Stimulated activated CD8-positive, alpha-beta memory T cell treated with anti-CD3 and anti-CD28 coated beads, Interleukin-4, amount 100 ng/mL, for 4 hours (primary cell): ENCODE results near the gene MCAM.

ENCODE experiments used
- DNase-seq, 2 donors: peaks; one replicate each; pipeline ENCODE4 v3.0.0-alpha.2; 2020; ENCODE audit warnings: low read depth in 2 of 2, low spot score in 1 of 2

The MCAM gene

DNA sequence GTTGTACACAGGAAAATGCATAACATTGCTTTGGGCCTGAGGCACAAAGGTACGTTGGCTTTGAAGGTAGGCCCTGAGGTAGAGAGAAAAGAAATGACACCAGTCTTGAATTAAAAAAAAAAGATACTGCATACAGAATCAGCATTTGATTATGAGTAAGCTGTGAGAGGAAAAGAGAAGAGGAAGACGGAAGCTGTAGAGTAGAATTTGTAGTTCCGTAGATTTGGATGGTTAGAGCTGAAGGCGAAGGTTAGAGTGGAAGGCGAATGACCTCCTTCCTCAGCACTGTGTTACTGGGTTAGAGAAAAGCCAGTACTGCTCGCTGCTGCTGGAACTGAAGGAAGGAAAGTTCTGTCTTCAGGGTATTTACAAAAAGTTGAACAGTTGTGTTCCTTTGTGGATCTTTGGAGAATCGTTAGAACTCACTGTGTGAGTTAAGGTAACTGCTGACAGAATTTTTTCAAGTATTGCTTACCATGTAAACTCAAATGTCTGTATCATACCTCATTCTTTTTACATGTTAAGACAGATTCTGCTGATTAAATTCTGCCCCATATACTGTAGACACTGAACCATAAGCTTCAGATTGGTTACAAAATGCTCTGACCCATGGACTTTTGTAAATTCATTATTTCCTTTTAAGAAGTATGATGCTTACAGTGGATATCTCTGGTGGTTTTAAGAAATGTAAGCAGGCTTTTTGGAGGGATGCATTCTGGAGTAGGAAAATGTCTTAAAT lies 50.2 kb downstream of the MCAM start:
- no peak for DNase-seq

DNA sequence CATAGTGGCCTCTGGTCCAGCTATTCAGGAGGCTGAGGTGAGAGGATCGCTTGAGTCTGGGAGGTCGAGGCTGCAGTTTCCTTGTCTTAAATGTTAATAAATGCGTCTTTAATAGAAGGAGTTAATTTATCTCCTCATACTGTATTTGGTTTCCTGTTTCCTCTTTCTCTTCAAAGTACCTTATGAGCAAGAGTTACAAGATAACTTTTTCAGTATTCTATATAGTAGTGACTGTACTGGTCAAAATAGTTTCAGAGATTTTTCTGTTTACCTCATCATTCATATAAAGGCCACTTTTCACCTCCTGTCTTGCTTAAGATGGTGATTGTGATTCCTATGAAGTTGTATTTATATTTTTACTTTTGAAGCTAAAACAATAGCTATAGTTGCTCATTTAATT lies 50.9 kb downstream of the MCAM start:
- DNase-seq: no peak

GRCh38 chr11:119263352-119263940 lies 53.5 kb downstream of the MCAM start:
- no peak for DNase-seq

GRCh38 chr11:119262668-119263351 lies 54.1 kb downstream of the MCAM start:
- no peak for DNase-seq

GRCh38 chr11:119258983-119259382 lies 57.9 kb downstream of the MCAM start:
- no peak for DNase-seq
